Measurements from ENCODE around the gene HCST. TPM values are rescaled to one million over a fixed set of nuclear protein-coding genes. Genes with fewer than 3 reads are reported as not detected.

HCST gene
- total and polyA plus RNA-seq, 2 of the 13 experiments (the other 11 are each of a cell fraction or from before 2014, with no cell fraction given), result 0.24 to 1.2 TPM

- 0 out of 2 replicates have a peak, but pooled peaks have one; percentile 22 for TF ChIP-seq CREB3 (CRISPR knock-in tag; IDR thresholded peaks at IDR 0.05)
- TF ChIP-seq NCOA2 (CRISPR knock-in tag; IDR thresholded peaks at IDR 0.05), result peak; percentile 53
- TF ChIP-seq GFI1 (CRISPR knock-in tag; IDR thresholded peaks at IDR 0.05; ENCODE audit: borderline replicate concordance), result no peak; the same call in 1 of the 2 replicates
- TF ChIP-seq ZNF550 (CRISPR knock-in tag; IDR thresholded peaks at IDR 0.05; ENCODE audit: borderline replicate concordance), result no peak
- TF ChIP-seq ZNF7 (CRISPR knock-in tag; IDR thresholded peaks at IDR 0.05), result no peak
- TF ChIP-seq RFX3 (CRISPR knock-in tag; IDR thresholded peaks at IDR 0.05), result no peak
- TF ChIP-seq ZNF264 (CRISPR knock-in tag; IDR thresholded peaks at IDR 0.05), result no peak
- TF ChIP-seq MIER3 (CRISPR knock-in tag; IDR thresholded peaks at IDR 0.05; ENCODE audit: borderline replicate concordance), result peak; percentile 52; the same call in 1 of the 2 replicates
- no peak for TF ChIP-seq NR2F6 (IDR thresholded peaks at IDR 0.05)
- TF ChIP-seq NR2F6 (CRISPR knock-in tag; IDR thresholded peaks at IDR 0.05), result peak; percentile 71; the same call in 1 of the 2 replicates
- peak; percentile 74 for TF ChIP-seq FOXA3 (CRISPR knock-in tag; IDR thresholded peaks at IDR 0.05)
- no peak for TF ChIP-seq HES4 (CRISPR knock-in tag; IDR thresholded peaks at IDR 0.05; ENCODE audit: borderline replicate concordance)
- TF ChIP-seq ZNF556 (CRISPR knock-in tag; IDR thresholded peaks at IDR 0.05; ENCODE audit: borderline replicate concordance), result peak; percentile 74; the same call in 1 of the 2 replicates
- TF ChIP-seq ZNF570 (CRISPR knock-in tag; IDR thresholded peaks at IDR 0.05; ENCODE audit: borderline replicate concordance), result no peak
- no peak for TF ChIP-seq ZNF879 (CRISPR knock-in tag; IDR thresholded peaks at IDR 0.05)
- TF ChIP-seq RAD21 (CRISPR knock-in tag; IDR thresholded peaks at IDR 0.05), result peak; percentile 99
- no peak; the same call in 1 of the 2 replicates for TF ChIP-seq ZNF460 (CRISPR knock-in tag; IDR thresholded peaks at IDR 0.05; ENCODE audit: borderline replicate concordance)
- TF ChIP-seq PAXIP1 (CRISPR knock-in tag; conservative IDR thresholded peaks at IDR 0.05), result peak; percentile 38
- TF ChIP-seq ZBTB39 (CRISPR knock-in tag; IDR thresholded peaks at IDR 0.05), result no peak
- TF ChIP-seq CBX2 (IDR thresholded peaks at IDR 0.05; ENCODE audit: low read depth, low read length), result no peak
- TF ChIP-seq CBX2 (CRISPR knock-in tag; IDR thresholded peaks at IDR 0.05; ENCODE audit: low read depth), result no peak
- TF ChIP-seq ZNF670 (CRISPR knock-in tag; IDR thresholded peaks at IDR 0.05; ENCODE audit: borderline replicate concordance), result no peak
- no peak for TF ChIP-seq BHLHE40 (IDR thresholded peaks at IDR 0.05; ENCODE audit: low read length)
- peak; percentile 29; the same call in 1 of the 2 replicates for TF ChIP-seq DPF2 (CRISPR knock-in tag; IDR thresholded peaks at IDR 0.05; ENCODE audit: borderline replicate concordance, low read depth)
- no peak for TF ChIP-seq ZNF891 (CRISPR knock-in tag; IDR thresholded peaks at IDR 0.05)
- TF ChIP-seq CCAR2 (optimal IDR thresholded peaks at IDR 0.05; ENCODE audit: low read depth, low read length), result no peak
Measured at GRCh38 chr19:35931161-35931873, 29.0 kb downstream of the HCST start (continued).
